ENCODE results near the gene CCDC192. TPM values are rescaled to one million over a fixed set of nuclear protein-coding genes. Genes with fewer than 3 reads are reported as not detected.

The CCDC192 gene
- total and polyA plus RNA-seq, 2 experiments from 2014 or later = 0.40 TPM; not detected in 1

DNA sequence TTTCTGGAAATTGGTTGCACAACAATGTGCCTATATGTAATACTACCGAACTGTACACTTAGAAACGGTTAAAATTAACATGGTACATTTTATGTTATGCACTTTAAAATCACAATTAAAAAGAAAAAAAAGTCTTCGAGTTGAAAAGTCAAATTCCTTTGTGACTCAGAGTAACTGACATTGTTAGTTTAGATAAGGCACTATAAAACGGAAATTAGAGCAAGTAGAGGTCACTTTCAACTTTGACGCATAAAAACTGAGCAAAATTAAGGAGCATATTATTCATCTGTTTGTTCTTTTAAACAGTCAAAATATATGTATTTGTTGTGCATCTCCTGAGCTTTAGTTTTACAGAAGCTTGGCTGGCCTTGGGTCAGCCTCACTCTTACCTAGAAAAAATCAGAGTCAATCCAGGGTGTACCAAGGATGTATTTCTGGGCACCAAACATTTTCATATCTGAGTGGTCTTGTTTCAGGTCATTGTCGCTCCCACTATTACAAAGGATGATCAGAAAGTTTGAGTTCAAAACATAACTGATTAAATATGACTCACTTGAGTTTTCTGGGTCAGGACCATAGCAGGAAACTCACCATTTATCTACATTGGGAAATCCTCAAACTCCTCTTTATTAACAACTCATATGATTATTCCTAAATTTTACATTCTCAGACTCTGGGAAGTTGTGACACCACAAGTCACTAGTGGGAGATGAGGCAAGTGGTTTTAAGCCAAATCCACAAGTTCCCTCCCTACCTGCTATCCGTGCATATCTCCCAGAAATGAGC, 160.6 kb downstream of the CCDC192 start:
- Histone ChIP-seq H4K20me1 (replicated peaks; ENCODE audit: insufficient read depth) (no peaks in the 10 kb centered on the region; the same call in 1 of the 2 replicates), H3K4me2 (no peak overlapping the region), H3K4me1 (ENCODE audit: insufficient read depth) (no peaks in the 10 kb centered on the region), H3K9me2 (ENCODE audit: insufficient read depth) (no peaks in the 10 kb centered on the region), H3F3A (replicated peaks; ENCODE audit: low read depth) (no peaks in the 10 kb centered on the region), H3K27ac (ENCODE audit: low read depth) (no peak overlapping the region), H3K27me3 (ENCODE audit: insufficient read depth) (no peaks in the 10 kb centered on the region), H2AFZ (no peak overlapping the region), H3K79me2 (replicated peaks; ENCODE audit: insufficient read depth) (no peaks in the 10 kb centered on the region), H3K4me3 (no peak overlapping the region), H3K36me3 (ENCODE audit: insufficient read depth) (no peaks in the 10 kb centered on the region)
- no peaks in the 10 kb centered on the region for H3K27me3 Mint-ChIP-seq (ENCODE audit: insufficient read depth, low read depth, poor library complexity)
- no peaks in the 10 kb centered on the region for H3K9me3 Mint-ChIP-seq
- H3K4me1 Mint-ChIP-seq = no peaks in the 10 kb centered on the region
- ATAC-seq (no peak), DNase-seq (ENCODE audit: low spot score) (no peak)
- TF ChIP-seq ZNF114 (CRISPR knock-in tag; IDR thresholded peaks at IDR 0.05) = no peak
- TF ChIP-seq ETS1 (IDR thresholded peaks at IDR 0.05) = no peak
- TF ChIP-seq STAT1 (IDR thresholded peaks at IDR 0.05; ENCODE audit: unreplicated experiment) = no peak
- TF ChIP-seq ZNF331 (CRISPR knock-in tag; IDR thresholded peaks at IDR 0.05; ENCODE audit: low read depth) = no peak
- no peak for TF ChIP-seq JUNB (IDR thresholded peaks at IDR 0.05; ENCODE audit: unreplicated experiment)
- TF ChIP-seq, protein P1, sequence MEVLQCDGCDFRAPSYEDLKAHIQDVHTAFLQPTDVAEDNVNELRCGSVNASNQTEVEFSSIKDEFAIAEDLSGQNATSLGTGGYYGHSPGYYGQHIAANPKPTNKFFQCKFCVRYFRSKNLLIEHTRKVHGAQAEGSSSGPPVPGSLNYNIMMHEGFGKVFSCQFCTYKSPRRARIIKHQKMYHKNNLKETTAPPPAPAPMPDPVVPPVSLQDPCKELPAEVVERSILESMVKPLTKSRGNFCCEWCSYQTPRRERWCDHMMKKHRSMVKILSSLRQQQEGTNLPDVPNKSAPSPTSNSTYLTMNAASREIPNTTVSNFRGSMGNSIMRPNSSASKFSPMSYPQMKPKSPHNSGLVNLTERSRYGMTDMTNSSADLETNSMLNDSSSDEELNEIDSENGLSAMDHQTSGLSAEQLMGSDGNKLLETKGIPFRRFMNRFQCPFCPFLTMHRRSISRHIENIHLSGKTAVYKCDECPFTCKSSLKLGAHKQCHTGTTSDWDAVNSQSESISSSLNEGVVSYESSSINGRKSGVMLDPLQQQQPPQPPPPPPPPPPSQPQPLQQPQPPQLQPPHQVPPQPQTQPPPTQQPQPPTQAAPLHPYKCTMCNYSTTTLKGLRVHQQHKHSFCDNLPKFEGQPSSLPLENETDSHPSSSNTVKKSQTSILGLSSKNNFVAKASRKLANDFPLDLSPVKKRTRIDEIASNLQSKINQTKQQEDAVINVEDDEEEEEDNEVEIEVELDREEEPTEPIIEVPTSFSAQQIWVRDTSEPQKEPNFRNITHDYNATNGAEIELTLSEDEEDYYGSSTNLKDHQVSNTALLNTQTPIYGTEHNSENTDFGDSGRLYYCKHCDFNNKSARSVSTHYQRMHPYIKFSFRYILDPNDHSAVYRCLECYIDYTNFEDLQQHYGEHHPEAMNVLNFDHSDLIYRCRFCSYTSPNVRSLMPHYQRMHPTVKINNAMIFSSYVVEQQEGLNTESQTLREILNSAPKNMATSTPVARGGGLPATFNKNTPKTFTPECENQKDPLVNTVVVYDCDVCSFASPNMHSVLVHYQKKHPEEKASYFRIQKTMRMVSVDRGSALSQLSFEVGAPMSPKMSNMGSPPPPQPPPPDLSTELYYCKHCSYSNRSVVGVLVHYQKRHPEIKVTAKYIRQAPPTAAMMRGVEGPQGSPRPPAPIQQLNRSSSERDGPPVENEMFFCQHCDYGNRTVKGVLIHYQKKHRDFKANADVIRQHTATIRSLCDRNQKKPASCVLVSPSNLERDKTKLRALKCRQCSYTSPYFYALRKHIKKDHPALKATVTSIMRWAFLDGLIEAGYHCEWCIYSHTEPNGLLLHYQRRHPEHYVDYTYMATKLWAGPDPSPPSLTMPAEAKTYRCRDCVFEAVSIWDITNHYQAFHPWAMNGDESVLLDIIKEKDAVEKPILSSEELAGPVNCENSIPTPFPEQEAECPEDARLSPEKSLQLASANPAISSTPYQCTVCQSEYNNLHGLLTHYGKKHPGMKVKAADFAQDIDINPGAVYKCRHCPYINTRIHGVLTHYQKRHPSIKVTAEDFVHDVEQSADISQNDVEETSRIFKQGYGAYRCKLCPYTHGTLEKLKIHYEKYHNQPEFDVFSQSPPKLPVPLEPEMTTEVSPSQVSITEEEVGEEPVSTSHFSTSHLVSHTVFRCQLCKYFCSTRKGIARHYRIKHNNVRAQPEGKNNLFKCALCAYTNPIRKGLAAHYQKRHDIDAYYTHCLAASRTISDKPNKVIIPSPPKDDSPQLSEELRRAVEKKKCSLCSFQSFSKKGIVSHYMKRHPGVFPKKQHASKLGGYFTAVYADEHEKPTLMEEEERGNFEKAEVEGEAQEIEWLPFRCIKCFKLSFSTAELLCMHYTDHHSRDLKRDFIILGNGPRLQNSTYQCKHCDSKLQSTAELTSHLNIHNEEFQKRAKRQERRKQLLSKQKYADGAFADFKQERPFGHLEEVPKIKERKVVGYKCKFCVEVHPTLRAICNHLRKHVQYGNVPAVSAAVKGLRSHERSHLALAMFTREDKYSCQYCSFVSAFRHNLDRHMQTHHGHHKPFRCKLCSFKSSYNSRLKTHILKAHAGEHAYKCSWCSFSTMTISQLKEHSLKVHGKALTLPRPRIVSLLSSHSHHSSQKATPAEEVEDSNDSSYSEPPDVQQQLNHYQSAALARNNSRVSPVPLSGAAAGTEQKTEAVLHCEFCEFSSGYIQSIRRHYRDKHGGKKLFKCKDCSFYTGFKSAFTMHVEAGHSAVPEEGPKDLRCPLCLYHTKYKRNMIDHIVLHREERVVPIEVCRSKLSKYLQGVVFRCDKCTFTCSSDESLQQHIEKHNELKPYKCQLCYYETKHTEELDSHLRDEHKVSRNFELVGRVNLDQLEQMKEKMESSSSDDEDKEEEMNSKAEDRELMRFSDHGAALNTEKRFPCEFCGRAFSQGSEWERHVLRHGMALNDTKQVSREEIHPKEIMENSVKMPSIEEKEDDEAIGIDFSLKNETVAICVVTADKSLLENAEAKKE (CRISPR knock-in tag; IDR thresholded peaks at IDR 0.05) = no peak
- no peak for TF ChIP-seq POLR2AphosphoS5 (IDR thresholded peaks at IDR 0.05; ENCODE audit: low read depth)
- no peak for TF ChIP-seq CREB1 (CRISPR knock-in tag; IDR thresholded peaks at IDR 0.05; ENCODE audit: low read depth)
- TF ChIP-seq NANOG (IDR thresholded peaks at IDR 0.05; ENCODE audit: borderline replicate concordance) = no peak
- TF ChIP-seq REST (IDR thresholded peaks at IDR 0.05; ENCODE audit: unreplicated experiment) = no peak
- TF ChIP-seq EZH2 (IDR thresholded peaks at IDR 0.05; ENCODE audit: low read depth, unreplicated experiment) = no peak
- TF ChIP-seq EZH2phosphoT487 (IDR thresholded peaks at IDR 0.05; ENCODE audit: unreplicated experiment) = no peak
- no peak for TF ChIP-seq CTCF (conservative IDR thresholded peaks at IDR 0.05; ENCODE audit: low read depth in 2 of 2)
- H3K27ac Mint-ChIP-seq = no peak overlapping the region
- no peak overlapping the region for H3K4me3 Mint-ChIP-seq
- no peaks in the 10 kb centered on the region for H3K36me3 Mint-ChIP-seq (ENCODE audit: low read depth)
